HEK293 (cell line): ENCODE results near the gene MCCC2.

Experiments used
- BCL11B ChIP-seq: fragments of 450-650 bp; formaldehyde crosslinking; IDR thresholded peaks from 2 replicates; pipeline ENCODE4 v1.5.1; 2016; ENCODE audit warnings: low read depth, missing biosample characterization, missing genetic modification characterization
- GFI1B ChIP-seq: fragments of 450-650 bp; formaldehyde crosslinking; IDR thresholded peaks from 2 replicates; pipeline ENCODE4 v1.5.1; 2016; ENCODE audit warnings: missing biosample characterization, missing genetic modification characterization
- GLI2 ChIP-seq: fragments of 450-650 bp; formaldehyde crosslinking; IDR thresholded peaks from 2 replicates; pipeline ENCODE4; 2017; ENCODE audit warnings: missing biosample characterization, missing genetic modification characterization, low read depth, borderline replicate concordance
- KLF1 ChIP-seq: fragments of 450-650 bp; formaldehyde crosslinking; IDR thresholded peaks from 2 replicates; pipeline ENCODE4 v1.5.1; 2016; ENCODE audit warnings: missing biosample characterization, missing genetic modification characterization
- KLF9 ChIP-seq: fragments of 450-650 bp; formaldehyde crosslinking; IDR thresholded peaks from 2 replicates; pipeline ENCODE4 v1.5.1; 2016; ENCODE audit warnings: missing biosample characterization, missing genetic modification characterization, low read depth
- ZBTB8A ChIP-seq: fragments of 450-650 bp; formaldehyde crosslinking; IDR thresholded peaks from 2 replicates; pipeline ENCODE4 v1.5.1; 2016; ENCODE audit warnings: missing biosample characterization, missing genetic modification characterization
- ZNF133 ChIP-seq: fragments of 450-650 bp; formaldehyde crosslinking; IDR thresholded peaks from 2 replicates; pipeline ENCODE4 v1.5.1; 2016; ENCODE audit warnings: missing biosample characterization, missing genetic modification characterization
- ZNF157 ChIP-seq: fragments of 450-650 bp; formaldehyde crosslinking; IDR thresholded peaks from 2 replicates; pipeline ENCODE4 v1.5.1; 2016; ENCODE audit warnings: missing biosample characterization, missing genetic modification characterization
- ZNF16 ChIP-seq: fragments of 450-650 bp; formaldehyde crosslinking; IDR thresholded peaks from 2 replicates; pipeline ENCODE4 v1.5.1; 2016; ENCODE audit warnings: low read depth, missing biosample characterization, missing genetic modification characterization
- ZNF248 ChIP-seq: fragments of 450-650 bp; formaldehyde crosslinking; IDR thresholded peaks from 2 replicates; pipeline ENCODE4 v1.5.1; 2017; ENCODE audit warnings: missing biosample characterization, missing genetic modification characterization
- ZNF335 ChIP-seq: fragments of 450-650 bp; formaldehyde crosslinking; conservative IDR thresholded peaks from 2 replicates; pipeline ENCODE4 v1.5.1; 2016; ENCODE audit warnings: missing biosample characterization, missing genetic modification characterization
- ZNF37A ChIP-seq: fragments of 450-650 bp; IDR thresholded peaks from 2 replicates; pipeline ENCODE4 v1.5.1; 2018; ENCODE audit warnings: missing biosample characterization, missing genetic modification characterization
- ZNF433 ChIP-seq: fragments of 450-650 bp; formaldehyde crosslinking; IDR thresholded peaks from 2 replicates; pipeline ENCODE4 v1.5.1; 2016; ENCODE audit warnings: missing biosample characterization, missing genetic modification characterization, low read depth
- ZNF548 ChIP-seq: fragments of 450-650 bp; formaldehyde crosslinking; IDR thresholded peaks from 2 replicates; pipeline ENCODE4 v1.5.1; 2016; ENCODE audit warnings: missing biosample characterization, missing genetic modification characterization
- ZNF555 ChIP-seq: fragments of 450-650 bp; formaldehyde crosslinking; conservative IDR thresholded peaks from 2 replicates; pipeline ENCODE4 v1.5.1; 2017; ENCODE audit warnings: missing biosample characterization, mild to moderate bottlenecking, missing genetic modification characterization, inconsistent platforms
- ZNF585B ChIP-seq: fragments of 450-650 bp; formaldehyde crosslinking; IDR thresholded peaks from 2 replicates; pipeline ENCODE4 v1.5.1; 2016; ENCODE audit warnings: missing biosample characterization, missing genetic modification characterization
- ZNF660 ChIP-seq: fragments of 450-650 bp; IDR thresholded peaks from 2 replicates; pipeline ENCODE4 v1.5.1; 2018; ENCODE audit warnings: missing biosample characterization, mild to moderate bottlenecking, missing genetic modification characterization
- ZNF701 ChIP-seq: fragments of 450-650 bp; formaldehyde crosslinking; IDR thresholded peaks from 2 replicates; pipeline ENCODE4 v1.5.1; 2016; ENCODE audit warnings: missing biosample characterization, missing genetic modification characterization
- ZNF707 ChIP-seq: fragments of 450-650 bp; formaldehyde crosslinking; IDR thresholded peaks from 2 replicates; pipeline ENCODE4 v1.5.1; 2016; ENCODE audit warnings: missing biosample characterization, missing genetic modification characterization
- ZNF776 ChIP-seq: fragments of 450-650 bp; formaldehyde crosslinking; IDR thresholded peaks from 2 replicates; pipeline ENCODE4 v1.5.0; 2017; ENCODE audit warnings: missing biosample characterization, missing genetic modification characterization, borderline replicate concordance
- ZNF830 ChIP-seq: fragments of 450-650 bp; IDR thresholded peaks from 2 replicates; pipeline ENCODE4 v1.5.0; 2018; ENCODE audit warnings: missing biosample characterization, missing genetic modification characterization, low read depth, mild to moderate bottlenecking, moderate library complexity
- ZSCAN23 ChIP-seq: fragments of 450-650 bp; formaldehyde crosslinking; IDR thresholded peaks from 2 replicates; pipeline ENCODE4 v1.5.1; 2016; ENCODE audit warnings: missing biosample characterization, missing genetic modification characterization
- TF ChIP-seq, protein P1 (sequence below): fragments of 450-650 bp; formaldehyde crosslinking; IDR thresholded peaks from 2 replicates; pipeline ENCODE4 v1.5.1; 2016; ENCODE audit warnings: missing biosample characterization, missing genetic modification characterization, low read depth
- TF ChIP-seq, protein P2 (sequence below): fragments of 450-650 bp; formaldehyde crosslinking; IDR thresholded peaks from 2 replicates; pipeline ENCODE4 v1.5.1; 2016; ENCODE audit warnings: missing biosample characterization, missing genetic modification characterization
- TF ChIP-seq, protein P3 (sequence below): fragments of 450-650 bp; formaldehyde crosslinking; IDR thresholded peaks from 2 replicates; pipeline ENCODE4 v1.5.1; 2016; ENCODE audit warnings: missing biosample characterization, missing genetic modification characterization
- TF ChIP-seq, protein P4 (sequence below): IDR thresholded peaks from 2 replicates; pipeline ENCODE4 v1.6.1; 2011; ENCODE audit warnings: mild to moderate bottlenecking, low read depth, low read length, borderline replicate concordance
- TF ChIP-seq, protein P5 (sequence below): fragments of 450-650 bp; formaldehyde crosslinking; IDR thresholded peaks from 2 replicates; pipeline ENCODE4 v1.5.1; 2016; ENCODE audit warnings: missing biosample characterization, missing genetic modification characterization
- TF ChIP-seq, protein P6 (sequence below): fragments of 450-650 bp; formaldehyde crosslinking; IDR thresholded peaks from 2 replicates; pipeline ENCODE4 v1.5.1; 2016; ENCODE audit warnings: missing biosample characterization, missing genetic modification characterization, borderline replicate concordance
- TF ChIP-seq, protein P7 (sequence below): fragments of 450-650 bp; formaldehyde crosslinking; IDR thresholded peaks from 2 replicates; pipeline ENCODE4 v1.5.1; 2016; ENCODE audit warnings: missing biosample characterization, missing genetic modification characterization

Gene MCCC2

DNA sequence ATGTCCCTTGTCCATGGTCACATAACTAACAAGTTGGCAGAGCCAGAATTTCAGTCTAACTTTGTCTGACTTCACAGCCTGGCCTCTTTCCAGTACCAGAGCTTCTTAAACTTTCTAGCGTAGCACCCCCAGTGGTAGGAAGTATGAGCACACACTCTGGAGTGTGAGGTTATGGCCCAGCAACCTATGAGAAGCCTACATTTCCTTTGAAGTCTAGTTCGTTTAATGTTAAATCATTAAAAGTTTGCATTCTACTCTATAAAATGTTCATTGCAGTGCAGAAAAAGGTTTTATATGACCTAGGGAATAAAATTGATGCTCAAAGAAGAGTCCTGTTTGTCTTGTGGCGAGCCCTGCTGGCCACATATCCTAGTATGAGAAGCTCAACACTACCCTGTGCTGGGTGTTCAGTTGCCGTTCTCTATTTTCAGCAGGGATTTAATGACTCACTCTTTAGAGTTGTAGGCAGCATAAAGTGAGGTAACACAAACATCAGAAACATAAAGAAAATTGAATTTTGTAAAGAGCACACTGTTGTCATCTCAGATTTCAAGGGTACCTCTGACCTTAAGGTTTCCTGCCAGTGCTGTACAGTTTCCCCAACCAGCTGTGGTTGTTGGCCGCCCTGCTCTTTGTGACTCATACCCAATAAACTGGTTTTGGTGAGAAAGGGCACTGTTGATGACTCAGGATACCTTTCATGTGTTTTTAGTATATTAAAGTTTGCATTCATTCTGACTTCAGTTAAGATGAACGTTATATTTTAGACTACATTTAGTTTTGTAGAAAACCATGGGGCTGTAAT is 14.3 kb downstream of the MCCC2 start (continued):
- TF ChIP-seq, protein P1, sequence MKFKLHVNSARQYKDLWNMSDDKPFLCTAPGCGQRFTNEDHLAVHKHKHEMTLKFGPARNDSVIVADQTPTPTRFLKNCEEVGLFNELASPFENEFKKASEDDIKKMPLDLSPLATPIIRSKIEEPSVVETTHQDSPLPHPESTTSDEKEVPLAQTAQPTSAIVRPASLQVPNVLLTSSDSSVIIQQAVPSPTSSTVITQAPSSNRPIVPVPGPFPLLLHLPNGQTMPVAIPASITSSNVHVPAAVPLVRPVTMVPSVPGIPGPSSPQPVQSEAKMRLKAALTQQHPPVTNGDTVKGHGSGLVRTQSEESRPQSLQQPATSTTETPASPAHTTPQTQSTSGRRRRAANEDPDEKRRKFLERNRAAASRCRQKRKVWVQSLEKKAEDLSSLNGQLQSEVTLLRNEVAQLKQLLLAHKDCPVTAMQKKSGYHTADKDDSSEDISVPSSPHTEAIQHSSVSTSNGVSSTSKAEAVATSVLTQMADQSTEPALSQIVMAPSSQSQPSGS (tag by site-specific recombination) = no peak
- TF ChIP-seq, protein P2, sequence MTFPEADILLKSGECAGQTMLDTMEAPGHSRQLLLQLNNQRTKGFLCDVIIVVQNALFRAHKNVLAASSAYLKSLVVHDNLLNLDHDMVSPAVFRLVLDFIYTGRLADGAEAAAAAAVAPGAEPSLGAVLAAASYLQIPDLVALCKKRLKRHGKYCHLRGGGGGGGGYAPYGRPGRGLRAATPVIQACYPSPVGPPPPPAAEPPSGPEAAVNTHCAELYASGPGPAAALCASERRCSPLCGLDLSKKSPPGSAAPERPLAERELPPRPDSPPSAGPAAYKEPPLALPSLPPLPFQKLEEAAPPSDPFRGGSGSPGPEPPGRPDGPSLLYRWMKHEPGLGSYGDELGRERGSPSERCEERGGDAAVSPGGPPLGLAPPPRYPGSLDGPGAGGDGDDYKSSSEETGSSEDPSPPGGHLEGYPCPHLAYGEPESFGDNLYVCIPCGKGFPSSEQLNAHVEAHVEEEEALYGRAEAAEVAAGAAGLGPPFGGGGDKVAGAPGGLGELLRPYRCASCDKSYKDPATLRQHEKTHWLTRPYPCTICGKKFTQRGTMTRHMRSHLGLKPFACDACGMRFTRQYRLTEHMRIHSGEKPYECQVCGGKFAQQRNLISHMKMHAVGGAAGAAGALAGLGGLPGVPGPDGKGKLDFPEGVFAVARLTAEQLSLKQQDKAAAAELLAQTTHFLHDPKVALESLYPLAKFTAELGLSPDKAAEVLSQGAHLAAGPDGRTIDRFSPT (tag by site-specific recombination) = 0 out of 2 replicates have a peak, but pooled peaks have one; percentile 20
- TF ChIP-seq ZNF16 (tag by site-specific recombination) (no peak), ZNF555 (tag by site-specific recombination) (no peak), GFI1B (tag by site-specific recombination) (peak; percentile 81), BCL11B (tag by site-specific recombination) (no peak), ZNF701 (no peak), ZNF660 (tag by site-specific recombination) (peak; percentile 54; the same call in 1 of the 2 replicates), KLF9 (tag by site-specific recombination) (no peak), ZNF776 (no peak), GLI2 (tag by site-specific recombination) (no peak; the same call in 1 of the 2 replicates), ZNF707 (tag by site-specific recombination) (no peak), ZNF585B (no peak), ZNF548 (tag by site-specific recombination) (no peak), ZNF335 (tag by site-specific recombination) (no peak), ZNF433 (tag by site-specific recombination) (no peak), ZBTB8A (no peak), KLF1 (tag by site-specific recombination) (no peak), ZNF133 (no peak), ZNF830 (tag by site-specific recombination) (no peak), ZNF248 (no peak), ZNF157 (tag by site-specific recombination) (no peak), ZNF37A (no peak), ZSCAN23 (tag by site-specific recombination) (no peak; the same call in 1 of the 2 replicates)
- TF ChIP-seq, protein P3, sequence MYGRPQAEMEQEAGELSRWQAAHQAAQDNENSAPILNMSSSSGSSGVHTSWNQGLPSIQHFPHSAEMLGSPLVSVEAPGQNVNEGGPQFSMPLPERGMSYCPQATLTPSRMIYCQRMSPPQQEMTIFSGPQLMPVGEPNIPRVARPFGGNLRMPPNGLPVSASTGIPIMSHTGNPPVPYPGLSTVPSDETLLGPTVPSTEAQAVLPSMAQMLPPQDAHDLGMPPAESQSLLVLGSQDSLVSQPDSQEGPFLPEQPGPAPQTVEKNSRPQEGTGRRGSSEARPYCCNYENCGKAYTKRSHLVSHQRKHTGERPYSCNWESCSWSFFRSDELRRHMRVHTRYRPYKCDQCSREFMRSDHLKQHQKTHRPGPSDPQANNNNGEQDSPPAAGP (tag by site-specific recombination) = no peak
- TF ChIP-seq, protein P4, sequence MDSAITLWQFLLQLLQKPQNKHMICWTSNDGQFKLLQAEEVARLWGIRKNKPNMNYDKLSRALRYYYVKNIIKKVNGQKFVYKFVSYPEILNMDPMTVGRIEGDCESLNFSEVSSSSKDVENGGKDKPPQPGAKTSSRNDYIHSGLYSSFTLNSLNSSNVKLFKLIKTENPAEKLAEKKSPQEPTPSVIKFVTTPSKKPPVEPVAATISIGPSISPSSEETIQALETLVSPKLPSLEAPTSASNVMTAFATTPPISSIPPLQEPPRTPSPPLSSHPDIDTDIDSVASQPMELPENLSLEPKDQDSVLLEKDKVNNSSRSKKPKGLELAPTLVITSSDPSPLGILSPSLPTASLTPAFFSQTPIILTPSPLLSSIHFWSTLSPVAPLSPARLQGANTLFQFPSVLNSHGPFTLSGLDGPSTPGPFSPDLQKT = no peak
- TF ChIP-seq, protein P5, sequence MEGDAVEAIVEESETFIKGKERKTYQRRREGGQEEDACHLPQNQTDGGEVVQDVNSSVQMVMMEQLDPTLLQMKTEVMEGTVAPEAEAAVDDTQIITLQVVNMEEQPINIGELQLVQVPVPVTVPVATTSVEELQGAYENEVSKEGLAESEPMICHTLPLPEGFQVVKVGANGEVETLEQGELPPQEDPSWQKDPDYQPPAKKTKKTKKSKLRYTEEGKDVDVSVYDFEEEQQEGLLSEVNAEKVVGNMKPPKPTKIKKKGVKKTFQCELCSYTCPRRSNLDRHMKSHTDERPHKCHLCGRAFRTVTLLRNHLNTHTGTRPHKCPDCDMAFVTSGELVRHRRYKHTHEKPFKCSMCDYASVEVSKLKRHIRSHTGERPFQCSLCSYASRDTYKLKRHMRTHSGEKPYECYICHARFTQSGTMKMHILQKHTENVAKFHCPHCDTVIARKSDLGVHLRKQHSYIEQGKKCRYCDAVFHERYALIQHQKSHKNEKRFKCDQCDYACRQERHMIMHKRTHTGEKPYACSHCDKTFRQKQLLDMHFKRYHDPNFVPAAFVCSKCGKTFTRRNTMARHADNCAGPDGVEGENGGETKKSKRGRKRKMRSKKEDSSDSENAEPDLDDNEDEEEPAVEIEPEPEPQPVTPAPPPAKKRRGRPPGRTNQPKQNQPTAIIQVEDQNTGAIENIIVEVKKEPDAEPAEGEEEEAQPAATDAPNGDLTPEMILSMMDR (tag by site-specific recombination) = peak; percentile 72
- TF ChIP-seq, protein P6, sequence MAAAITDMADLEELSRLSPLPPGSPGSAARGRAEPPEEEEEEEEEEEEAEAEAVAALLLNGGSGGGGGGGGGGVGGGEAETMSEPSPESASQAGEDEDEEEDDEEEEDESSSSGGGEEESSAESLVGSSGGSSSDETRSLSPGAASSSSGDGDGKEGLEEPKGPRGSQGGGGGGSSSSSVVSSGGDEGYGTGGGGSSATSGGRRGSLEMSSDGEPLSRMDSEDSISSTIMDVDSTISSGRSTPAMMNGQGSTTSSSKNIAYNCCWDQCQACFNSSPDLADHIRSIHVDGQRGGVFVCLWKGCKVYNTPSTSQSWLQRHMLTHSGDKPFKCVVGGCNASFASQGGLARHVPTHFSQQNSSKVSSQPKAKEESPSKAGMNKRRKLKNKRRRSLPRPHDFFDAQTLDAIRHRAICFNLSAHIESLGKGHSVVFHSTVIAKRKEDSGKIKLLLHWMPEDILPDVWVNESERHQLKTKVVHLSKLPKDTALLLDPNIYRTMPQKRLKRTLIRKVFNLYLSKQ = no peak
- TF ChIP-seq, protein P7, sequence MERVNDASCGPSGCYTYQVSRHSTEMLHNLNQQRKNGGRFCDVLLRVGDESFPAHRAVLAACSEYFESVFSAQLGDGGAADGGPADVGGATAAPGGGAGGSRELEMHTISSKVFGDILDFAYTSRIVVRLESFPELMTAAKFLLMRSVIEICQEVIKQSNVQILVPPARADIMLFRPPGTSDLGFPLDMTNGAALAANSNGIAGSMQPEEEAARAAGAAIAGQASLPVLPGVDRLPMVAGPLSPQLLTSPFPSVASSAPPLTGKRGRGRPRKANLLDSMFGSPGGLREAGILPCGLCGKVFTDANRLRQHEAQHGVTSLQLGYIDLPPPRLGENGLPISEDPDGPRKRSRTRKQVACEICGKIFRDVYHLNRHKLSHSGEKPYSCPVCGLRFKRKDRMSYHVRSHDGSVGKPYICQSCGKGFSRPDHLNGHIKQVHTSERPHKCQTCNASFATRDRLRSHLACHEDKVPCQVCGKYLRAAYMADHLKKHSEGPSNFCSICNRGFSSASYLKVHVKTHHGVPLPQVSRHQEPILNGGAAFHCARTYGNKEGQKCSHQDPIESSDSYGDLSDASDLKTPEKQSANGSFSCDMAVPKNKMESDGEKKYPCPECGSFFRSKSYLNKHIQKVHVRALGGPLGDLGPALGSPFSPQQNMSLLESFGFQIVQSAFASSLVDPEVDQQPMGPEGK = no peak
